ENCODE data around the gene HMMR. TPM values are rescaled to one million over a fixed set of nuclear protein-coding genes. Genes with fewer than 3 reads are reported as not detected.

HMMR gene
- total and polyA plus RNA-seq, 2 of the 4 experiments (the other 2 are of a cell fraction), result 13.0 to 24.6 TPM

DNA sequence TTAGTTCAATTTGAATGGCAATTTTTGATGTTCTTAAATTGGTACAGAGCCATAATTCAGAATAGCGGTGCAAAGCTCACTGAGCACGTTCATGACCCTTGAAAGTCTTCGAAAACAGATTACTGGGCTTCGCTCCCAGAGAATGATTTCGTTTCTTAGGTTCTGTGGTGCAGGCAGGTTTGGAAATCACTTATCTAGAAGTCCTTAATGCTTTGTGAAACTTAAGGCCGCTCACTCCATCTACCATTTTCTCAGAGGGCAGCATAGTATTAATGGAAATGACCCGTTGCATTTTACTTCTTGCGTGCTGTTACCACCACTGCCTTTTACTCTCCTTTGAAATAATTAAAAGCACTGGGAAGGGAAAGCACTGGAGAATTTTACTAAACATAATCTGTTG, 42.1 kb downstream of the HMMR start:
- ATAC-seq (ENCODE audit: low read depth), result no peak
- Histone ChIP-seq H2BK5ac (ENCODE audit: low read depth, low read length, poor library complexity, severe bottlenecking) (peak overlapping the region; percentile 88), H3K36me3 (ENCODE audit: control insufficient read depth, insufficient read depth, low read length) (no peaks in the 10 kb centered on the region), H3K79me1 (ENCODE audit: low read depth in 1 of 2, low read length in 2 of 2) (peaks cover 0 to 10% of the 10 kb centered on the region in 2 experiments; a peak in 2 of 4 replicates), H2BK15ac (ENCODE audit: low read depth, low read length) (no peak overlapping the region; the same call in 2 of the 3 replicates), H3K56ac (ENCODE audit: extremely low read depth, insufficient read depth, low read length) (0 out of 2 replicates have a peak overlapping the region, but pooled peaks have one; percentile 16), H2BK120ac (ENCODE audit: low read depth, low read length) (peak overlapping the region; percentile 37), H4K91ac (ENCODE audit: insufficient read depth, low read depth, low read length) (0 out of 2 replicates have a peak overlapping the region, but pooled peaks have one; percentile 15), H3K27ac (ENCODE audit: insufficient read depth, low read length) (peak overlapping the region; percentile 47; the same call in 1 of the 2 replicates), H3K9me1 (ENCODE audit: insufficient read depth, low read length) (no peaks in the 10 kb centered on the region), H3K4me3 (ENCODE audit: insufficient read depth, low read depth, low read length) (peak overlapping the region; percentile 49; the same call in 1 of the 2 replicates), H3K4me2 (ENCODE audit: low read depth, low read length) (peak overlapping the region; percentile 87), H4K5ac (ENCODE audit: low read depth, low read length) (peak overlapping the region; percentile 61; the same call in 1 of the 2 replicates), H3K4ac (ENCODE audit: low read depth, low read length) (peak overlapping the region; percentile 54), H3K9me3 (ENCODE audit: control insufficient read depth, insufficient read depth, low read length) (no peaks in the 10 kb centered on the region), H3K9ac (ENCODE audit: low read depth, low read length) (peak overlapping the region; percentile 75; the same call in 1 of the 2 replicates), H3K27me3 (ENCODE audit: control insufficient read depth, insufficient read depth, low read length) (no peaks in the 10 kb centered on the region), H2AK5ac (ENCODE audit: low read depth, low read length) (no peak overlapping the region), H2BK20ac (ENCODE audit: low read depth, low read length) (no peak overlapping the region), H2AFZ (replicated peaks; ENCODE audit: low read length, poor library complexity) (peak overlapping the region; percentile 63), H3K14ac (replicated peaks; ENCODE audit: low read depth, low read length) (peak overlapping the region; percentile 44), H3K18ac (ENCODE audit: low read depth, low read length) (peak overlapping the region; percentile 39; the same call in 1 of the 2 replicates), H3K23ac (ENCODE audit: low read depth, low read length) (peak overlapping the region; percentile 61; the same call in 1 of the 2 replicates), H4K20me1 (ENCODE audit: insufficient read depth, low read length) (peaks cover 10% of the 10 kb centered on the region; the same call in 1 of the 2 replicates), H3K4me1 (ENCODE audit: control insufficient read depth, insufficient read depth, low read length) (peaks cover 2% of the 10 kb centered on the region), H4K8ac (ENCODE audit: low read depth in 2 of 2, low read length in 2 of 2) (peak overlapping the region; percentile 55 to 87), H2AK9ac (replicated peaks; ENCODE audit: low read depth, low read length, poor library complexity) (no peak overlapping the region)
- TF ChIP-seq, protein P1, sequence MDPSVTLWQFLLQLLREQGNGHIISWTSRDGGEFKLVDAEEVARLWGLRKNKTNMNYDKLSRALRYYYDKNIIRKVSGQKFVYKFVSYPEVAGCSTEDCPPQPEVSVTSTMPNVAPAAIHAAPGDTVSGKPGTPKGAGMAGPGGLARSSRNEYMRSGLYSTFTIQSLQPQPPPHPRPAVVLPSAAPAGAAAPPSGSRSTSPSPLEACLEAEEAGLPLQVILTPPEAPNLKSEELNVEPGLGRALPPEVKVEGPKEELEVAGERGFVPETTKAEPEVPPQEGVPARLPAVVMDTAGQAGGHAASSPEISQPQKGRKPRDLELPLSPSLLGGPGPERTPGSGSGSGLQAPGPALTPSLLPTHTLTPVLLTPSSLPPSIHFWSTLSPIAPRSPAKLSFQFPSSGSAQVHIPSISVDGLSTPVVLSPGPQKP (IDR thresholded peaks at IDR 0.05; ENCODE audit: borderline replicate concordance, low read depth, low read length), result no peak
- no peak for TF ChIP-seq RAD21 (IDR thresholded peaks at IDR 0.05; ENCODE audit: low read length)
- no CpG with 5 or more reads among the region's 8 CpGs for WGBS, 2 experiments (ENCODE audit: extremely low coverage in 2 of 2, insufficient read length in 1 of 2)
- intact Hi-C loops (cut with micrococcal nuclease), result no loop called here
- CTCF ChIA-PET, result interaction anchor here (1.4 to 1.9 kb wide), 2 partner anchors 11 to 19 kb away, joined by 3 to 5 read pairs; no protein-coding TSS in a partner anchor
- DNase-seq, result no peak
- in situ Hi-C loops (cut with MboI; ENCODE audit: low sequenced_read_pairs), result no loop called here
- POLR2A ChIA-PET (ENCODE audit: unreplicated experiment), result no interaction called here
- no TSS peak for BruUV-seq (replicated peaks)
- dilution Hi-C loops (cut with HindIII; ENCODE audit: low sequenced_read_pairs, unreplicated experiment), result no loop called here

Measured in IMR-90 (cell line).